GM12873 (cell line): ENCODE measurements around the gene SMCO2.

ENCODE experiments used
- TF ChIP-seq, protein P1 (sequence below): IDR thresholded peaks from 2 replicates; pipeline ENCODE4 v1.5.1; 2012; ENCODE audit warnings: low read depth, mild to moderate bottlenecking, moderate library complexity, low read length, control low read depth; ENCODE audit not compliant: insufficient read depth; ENCODE audit errors: missing control alignments

The SMCO2 gene

GRCh38 chr12:27464220-27464554 lies 17.7 kb downstream of the SMCO2 start:
- TF ChIP-seq, protein P1, sequence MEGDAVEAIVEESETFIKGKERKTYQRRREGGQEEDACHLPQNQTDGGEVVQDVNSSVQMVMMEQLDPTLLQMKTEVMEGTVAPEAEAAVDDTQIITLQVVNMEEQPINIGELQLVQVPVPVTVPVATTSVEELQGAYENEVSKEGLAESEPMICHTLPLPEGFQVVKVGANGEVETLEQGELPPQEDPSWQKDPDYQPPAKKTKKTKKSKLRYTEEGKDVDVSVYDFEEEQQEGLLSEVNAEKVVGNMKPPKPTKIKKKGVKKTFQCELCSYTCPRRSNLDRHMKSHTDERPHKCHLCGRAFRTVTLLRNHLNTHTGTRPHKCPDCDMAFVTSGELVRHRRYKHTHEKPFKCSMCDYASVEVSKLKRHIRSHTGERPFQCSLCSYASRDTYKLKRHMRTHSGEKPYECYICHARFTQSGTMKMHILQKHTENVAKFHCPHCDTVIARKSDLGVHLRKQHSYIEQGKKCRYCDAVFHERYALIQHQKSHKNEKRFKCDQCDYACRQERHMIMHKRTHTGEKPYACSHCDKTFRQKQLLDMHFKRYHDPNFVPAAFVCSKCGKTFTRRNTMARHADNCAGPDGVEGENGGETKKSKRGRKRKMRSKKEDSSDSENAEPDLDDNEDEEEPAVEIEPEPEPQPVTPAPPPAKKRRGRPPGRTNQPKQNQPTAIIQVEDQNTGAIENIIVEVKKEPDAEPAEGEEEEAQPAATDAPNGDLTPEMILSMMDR = no peak

DNA sequence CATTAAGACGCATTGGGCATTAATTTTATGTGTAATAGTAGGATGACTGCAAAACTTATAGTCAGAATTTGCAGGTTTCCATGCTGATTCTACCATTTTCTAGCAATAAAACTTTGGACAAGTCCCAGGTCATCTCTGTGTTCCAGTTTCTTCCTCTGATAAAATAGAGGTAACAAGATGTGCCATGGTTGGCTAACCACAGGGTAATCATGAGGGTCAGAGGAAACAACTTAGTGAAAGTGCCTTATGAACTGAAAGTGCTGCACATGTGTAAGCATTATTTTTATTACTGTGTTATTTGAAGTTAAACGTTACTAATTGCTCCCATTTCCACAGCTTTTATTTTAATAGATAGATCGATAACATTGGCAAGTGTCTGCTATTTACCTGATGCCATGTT lies 21.1 kb downstream of the SMCO2 start:
- TF ChIP-seq, protein P1 = no peak

DNA sequence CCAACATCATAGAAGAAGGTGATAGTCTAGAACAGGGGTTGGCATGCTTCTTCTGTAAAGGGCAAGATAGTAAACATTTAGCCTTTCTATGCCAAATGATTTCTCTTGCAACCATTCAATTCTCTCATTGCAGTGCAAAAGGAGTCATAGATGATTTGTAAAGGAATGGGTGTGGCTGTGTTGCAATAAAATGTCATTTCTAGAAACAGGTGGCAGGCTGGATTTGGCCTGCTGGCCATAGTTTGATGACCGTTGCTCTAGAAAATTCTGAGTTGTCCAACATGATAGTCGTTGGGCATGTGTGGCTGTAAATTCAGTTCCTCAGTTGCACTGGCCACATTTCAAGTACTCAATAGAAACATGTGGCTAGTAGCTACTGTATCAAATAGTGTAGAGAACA lies 21.7 kb downstream of the SMCO2 start:
- TF ChIP-seq, protein P1 = no peak

DNA sequence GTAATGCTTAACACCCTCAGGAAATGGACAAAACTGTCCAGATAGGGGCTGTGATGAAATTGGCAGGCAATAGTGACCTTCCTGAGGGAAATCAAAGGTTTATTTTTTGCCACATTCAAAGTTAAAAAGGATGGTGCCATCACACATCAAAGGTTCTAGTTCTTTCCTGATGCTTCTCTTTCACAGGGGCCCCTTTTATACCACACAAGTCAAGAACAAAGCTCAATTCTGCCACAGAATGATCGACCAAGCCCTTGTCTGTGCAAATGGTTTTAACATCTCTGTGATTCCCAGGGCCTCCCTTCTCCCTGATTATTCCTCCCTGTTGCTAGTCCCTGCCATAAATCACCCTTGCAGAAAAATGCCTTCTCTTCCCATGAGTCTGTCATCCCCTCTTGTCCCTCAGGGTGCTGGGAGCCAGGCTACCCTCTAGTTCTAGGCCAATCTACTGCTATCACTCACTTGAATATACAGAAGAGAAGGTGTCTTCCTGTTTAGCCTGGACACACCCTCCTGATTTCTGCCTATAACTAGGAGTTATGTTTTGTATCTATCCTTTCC lies 22.7 kb downstream of the SMCO2 start:
- TF ChIP-seq, protein P1 = no peak

DNA sequence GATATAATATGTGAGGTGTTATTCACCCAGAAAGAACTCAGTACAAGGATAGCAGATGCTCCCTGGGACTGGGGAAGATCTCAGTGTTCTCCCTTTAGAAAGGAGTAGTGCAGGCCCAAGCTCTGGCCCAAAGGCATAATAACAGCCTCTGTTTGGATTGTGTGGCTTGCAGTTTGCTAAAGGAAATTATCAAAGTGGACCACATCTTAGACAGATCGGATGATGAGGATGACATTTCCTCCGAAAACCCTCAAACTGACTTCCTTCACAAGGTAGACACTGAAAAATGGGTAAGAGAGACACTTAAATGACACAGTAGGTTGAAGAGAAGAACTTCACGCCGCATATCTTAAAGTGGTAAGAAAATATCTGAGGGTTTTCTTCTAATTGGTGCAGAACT lies 26.1 kb downstream of the SMCO2 start:
- TF ChIP-seq, protein P1 = no peak

DNA sequence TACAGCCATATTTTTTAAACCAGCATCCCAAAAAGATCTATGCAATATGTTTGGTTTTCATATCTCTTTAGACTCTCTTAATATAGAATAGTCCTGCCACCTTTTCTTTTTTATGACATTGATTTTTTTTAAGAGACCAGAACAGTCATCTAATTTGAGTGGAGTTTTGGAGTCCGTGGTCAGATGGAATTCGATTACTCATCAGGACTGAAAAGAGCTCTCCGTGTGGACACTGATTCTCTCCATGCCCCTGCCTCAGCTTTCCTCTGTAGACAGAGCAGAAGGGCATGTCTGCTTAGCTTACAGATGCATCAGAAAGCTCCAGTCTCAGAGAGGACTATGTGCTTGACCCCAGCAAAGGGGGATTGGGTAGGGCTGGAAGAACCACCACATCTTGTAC lies 27.8 kb downstream of the SMCO2 start:
- TF ChIP-seq, protein P1 = no peak

DNA sequence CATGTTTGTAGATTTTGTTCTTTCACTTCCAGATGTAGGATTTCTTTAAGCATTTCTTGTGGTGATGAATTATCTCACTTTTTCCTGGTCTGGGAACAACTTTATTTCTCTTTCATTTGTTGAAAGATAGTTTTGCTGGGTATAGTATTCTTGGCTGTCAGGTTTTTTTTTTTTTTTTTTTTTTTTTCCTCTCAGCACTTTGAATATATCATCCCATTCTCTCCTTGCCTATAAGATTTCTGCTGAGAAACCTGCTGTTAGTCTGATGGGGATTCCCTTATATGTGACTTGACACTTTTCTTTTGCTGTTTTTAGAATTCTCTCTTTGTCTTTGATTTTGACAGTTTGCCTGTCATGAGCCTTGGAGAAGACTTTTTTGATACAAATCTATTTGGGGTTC lies 30.5 kb downstream of the SMCO2 start:
- TF ChIP-seq, protein P1 = no peak
